A549 (cell line): Measurements from ENCODE around the gene TACSTD2. TPM values are rescaled to one million over a fixed set of nuclear protein-coding genes. Genes with fewer than 3 reads are reported as not detected.
A peak's percentile ranks its signal among the peaks of the same experiment; 100 is the strongest.

ENCODE experiments used
- ATAC-seq, 2 experiments: fragments of 200-7000 bp in 1 of 2; fragments of >200 bp in 1 of 2; cut with Nextera tagmentation in 1 of 2; cut with Tn5 transposase in 1 of 2; 3 replicates each; pipeline versions ENCODE4 v1.8.0 to v1.9.1; 2018 to 2020; ENCODE audit warnings: mild to moderate bottlenecking in 1 of 2, moderate library complexity in 1 of 2
- CTCF ChIA-PET: fragments of 300-600 bp; sonication (Branson Sonifier 250); formaldehyde crosslinking; extraction: SDS; loops from one replicate; lab custom pipeline; 2021; ENCODE audit warnings: antibody characterized with exemption, inconsistent platforms; lab: Yijun Ruan, JAX
- POLR2A ChIA-PET: fragments of 350-600 bp; formaldehyde crosslinking; extraction: SDS; loops from one replicate; lab custom pipeline; 2021; ENCODE audit warnings: antibody characterized with exemption, inconsistent platforms; lab: Yijun Ruan, JAX
- DNase-seq, 2 experiments: peaks; one replicate each; pipeline versions ENCODE4 v3.0.0 to v3.0.0-alpha.2; 2011 to 2016; ENCODE audit warnings: low read depth in 1 of 2, low spot score in 1 of 2
- FAIRE-seq: peaks from 2 replicates; lab custom pipeline; 2011; peaks lifted over from hg19 to GRCh38; lab: Jason Lieb, UNC
- H3K27ac ChIP-seq, 2 experiments: fragments of >200 bp; sonication (Bioruptor Twin); formaldehyde crosslinking; 3 replicates each; pipeline ENCODE4 v1.5.1; 2016 to 2017
- H3K4me1 ChIP-seq: fragments of >200 bp; sonication (Bioruptor Twin); formaldehyde crosslinking; 3 replicates; pipeline ENCODE4 v1.6.1; 2016
- H3K4me2 ChIP-seq: fragments of >200 bp; sonication (Bioruptor Twin); formaldehyde crosslinking; 3 replicates; pipeline ENCODE4 v1.6.1; 2016
- H3K4me3 ChIP-seq: fragments of >200 bp; sonication (Bioruptor Twin); formaldehyde crosslinking; 3 replicates; pipeline ENCODE4 v1.5.1; 2016
- H3K9me3 ChIP-seq: fragments of >200 bp; sonication (Bioruptor Twin); formaldehyde crosslinking; 3 replicates; pipeline ENCODE4 v1.6.1; 2016
- ATOH8 ChIP-seq: fragments of 250-450 bp; sonication (Bioruptor Pico); IDR thresholded peaks from 2 replicates; pipeline ENCODE4 v1.5.0; 2020; ENCODE audit warnings: low read depth, mild to moderate bottlenecking, moderate library complexity
- BHLHE40 ChIP-seq: IDR thresholded peaks from 2 replicates; pipeline ENCODE4 v1.6.1; 2012; ENCODE audit warnings: low read depth, low read length, inconsistent platforms
- CBX2 ChIP-seq: fragments of 200-600 bp; sonication (generic); IDR thresholded peaks from 2 replicates; pipeline ENCODE4 v1.6.1; 2016; ENCODE audit warnings: low read depth, mild to moderate bottlenecking, borderline replicate concordance
- CEBPB ChIP-seq, 2 experiments: fragments of >200 bp in 1 of 2; sonication (Bioruptor Twin) in 1 of 2; formaldehyde crosslinking in 1 of 2; IDR thresholded peaks; 2 replicates each; pipeline ENCODE4 v1.6.1; 2012 to 2016
- E2F6 ChIP-seq: IDR thresholded peaks from 2 replicates; pipeline ENCODE4 v1.6.1; 2012; ENCODE audit warnings: low read depth, borderline replicate concordance
- EP300 ChIP-seq, 2 experiments: fragments of >200 bp; sonication (Bioruptor Twin); formaldehyde crosslinking; IDR thresholded peaks; 2 replicates in 1 of 2; 3 replicates in 1 of 2; pipeline ENCODE4 v1.6.1; 2016 to 2017
- FOXS1 ChIP-seq: fragments of 250-450 bp; sonication (Bioruptor Pico); IDR thresholded peaks from 2 replicates; pipeline ENCODE4 v1.5.0; 2020; ENCODE audit warnings: mild to moderate bottlenecking, moderate library complexity
- HDAC2 ChIP-seq: fragments of 200-600 bp; sonication (generic); IDR thresholded peaks from 2 replicates; pipeline ENCODE4 v1.6.1; 2016
- HOXB13 ChIP-seq: fragments of 250-450 bp; sonication (Bioruptor Pico); IDR thresholded peaks from 2 replicates; pipeline ENCODE4 v1.5.0; 2020; ENCODE audit warnings: low read depth, mild to moderate bottlenecking, moderate library complexity
- JUN ChIP-seq, 2 experiments: fragments of >200 bp; sonication (Bioruptor Twin); formaldehyde crosslinking; IDR thresholded peaks; 2 replicates in 1 of 2; 3 replicates in 1 of 2; pipeline ENCODE4 v1.6.1; 2016 to 2017
- KDM1A ChIP-seq: fragments of 200-600 bp; sonication (generic); IDR thresholded peaks from 2 replicates; pipeline ENCODE4 v1.6.1; 2016; ENCODE audit warnings: low read depth, mild to moderate bottlenecking
- KDM5A ChIP-seq: fragments of 200-600 bp; sonication (generic); IDR thresholded peaks from 2 replicates; pipeline ENCODE4 v1.6.1; 2016; ENCODE audit warnings: antibody characterized with exemption, mild to moderate bottlenecking
- MAZ ChIP-seq: fragments of 150-350 bp; IDR thresholded peaks from 2 replicates; pipeline ENCODE4 v1.6.1; 2014; ENCODE audit warnings: antibody characterized with exemption, low read depth, low read length, borderline replicate concordance
- NPAS2 ChIP-seq: fragments of 250-450 bp; sonication (Bioruptor Pico); IDR thresholded peaks from 2 replicates; pipeline ENCODE4 v1.8.0; 2022; ENCODE audit warnings: mild to moderate bottlenecking, moderate library complexity, borderline replicate concordance
- NR3C1 ChIP-seq: fragments of >200 bp; sonication (Bioruptor Twin); formaldehyde crosslinking; IDR thresholded peaks from 3 replicates; pipeline ENCODE4 v1.6.1; 2017
- PHF8 ChIP-seq: fragments of 200-600 bp; sonication (generic); IDR thresholded peaks from 2 replicates; pipeline ENCODE4 v1.6.1; 2016; ENCODE audit warnings: low read depth, mild to moderate bottlenecking, antibody characterized with exemption, moderate library complexity, borderline replicate concordance
- POLR2A ChIP-seq: IDR thresholded peaks from 2 replicates; pipeline ENCODE4 v1.6.1; 2012; ENCODE audit warnings: mild to moderate bottlenecking, low read length
- POLR2AphosphoS2 ChIP-seq: conservative IDR thresholded peaks from 2 replicates; pipeline ENCODE4 v1.6.1; 2012; ENCODE audit warnings: low read length, improper control_type of control experiment, inconsistent platforms
- RAD21 ChIP-seq, 2 experiments: fragments of >200 bp in 1 of 2; sonication (Bioruptor Twin) in 1 of 2; formaldehyde crosslinking in 1 of 2; IDR thresholded peaks in 1 of 2; conservative IDR thresholded peaks in 1 of 2; 2 replicates in 1 of 2; 3 replicates in 1 of 2; pipeline ENCODE4 v1.6.1; 2012 to 2018; ENCODE audit warnings: inconsistent platforms in 1 of 2
- RCOR1 ChIP-seq: fragments of 150-350 bp; IDR thresholded peaks from 2 replicates; pipeline ENCODE4 v1.6.1; 2014; ENCODE audit warnings: antibody characterized with exemption, low read length, low read depth
- RFX5 ChIP-seq: fragments of 450-650 bp; IDR thresholded peaks from 2 replicates; pipeline ENCODE4 v1.7.1; 2014; ENCODE audit warnings: antibody characterized with exemption, mild to moderate bottlenecking, moderate library complexity
- TFCP2L1 ChIP-seq: fragments of 250-450 bp; sonication (Bioruptor Pico); IDR thresholded peaks from 2 replicates; pipeline ENCODE4 v1.5.0; 2021; ENCODE audit warnings: mild to moderate bottlenecking
- USF2 ChIP-seq: fragments of 450-650 bp; IDR thresholded peaks from 2 replicates; pipeline ENCODE4 v1.6.1; 2014; ENCODE audit warnings: antibody characterized with exemption
- ZC3H11A ChIP-seq: fragments of 450-650 bp; IDR thresholded peaks from 2 replicates; pipeline ENCODE4 v1.6.1; 2014; ENCODE audit warnings: antibody characterized with exemption, mild to moderate bottlenecking
- ZSCAN20 ChIP-seq: fragments of 250-450 bp; sonication (Bioruptor Pico); IDR thresholded peaks from 2 replicates; pipeline ENCODE4 v1.8.0; 2022; ENCODE audit warnings: mild to moderate bottlenecking, moderate library complexity
- WGBS: methylation state at CpG from one replicate; pipeline ENCODE4 v1.1.6; 2017; ENCODE audit errors: missing lambda C conversion rate; 5-methylcytosine and 5-hydroxymethylcytosine counted together
- polyA plus RNA-seq, 4 experiments: library from polyadenylated mRNA; depleted of rRNA in 3 of 4; stranded (reverse); fragments of >200 nt; fragmentation: RNase III in 1 of 4; extraction: RNeasy Plus Mini Kit Qiagen cat#74134 plus additional on column Dnase treatment in 1 of 4; gene quantifications; 2 replicates in 3 of 4; 3 replicates in 1 of 4; pipeline ENCODE4 v1.2.3, GENCODE V29; 2011 to 2017

TACSTD2 gene
- polyA plus RNA-seq, 2 of the 4 experiments (the other 2 are of a cell fraction): not detected

GRCh38 chr1:58581641-58582040 is 4.6 kb upstream of the TACSTD2 start:
- H3K4me1 ChIP-seq: peaks cover 26% of the 10 kb centered on the region
- ATAC-seq (no peak), FAIRE-seq (no peak), DNase-seq (no peak)
- WGBS: 48% methylated on average over 2 of the region's 2 CpGs
- H3K27ac ChIP-seq: 0 out of 6 replicates have a peak overlapping the region, but pooled peaks of 1 of the 2 experiments have one; percentile 16
- H3K4me3 ChIP-seq: no peak overlapping the region
- H3K9me3 ChIP-seq: no peaks in the 10 kb centered on the region
- ChIA-PET CTCF (interaction anchor here (0.9 kb wide), 1 partner anchor 66 kb away, joined by 3 read pairs; no protein-coding TSS in a partner anchor), POLR2A (no interaction called here)
- TF ChIP-seq NPAS2 (no peak), HDAC2 (no peak), KDM1A (no peak), RAD21 (conservative IDR thresholded peaks at IDR 0.05 in 1 of 2, IDR thresholded peaks at IDR 0.05 in 1 of 2) (no peak), HOXB13 (CRISPR knock-in tag) (no peak), BHLHE40 (no peak), CBX2 (no peak), MAZ (no peak), EP300 (IDR thresholded peaks at IDR 0.05) (no peak), NR3C1 (no peak), KDM5A (no peak), POLR2A (no peak), E2F6 (no peak), RFX5 (no peak), FOXS1 (CRISPR knock-in tag) (no peak), TFCP2L1 (CRISPR knock-in tag) (no peak)
- no peak overlapping the region for H3K4me2 ChIP-seq

- H3K4me1 ChIP-seq: peaks cover 20% of the 10 kb centered on the region
- WGBS: 29% methylated on average over 1 of the region's 1 CpG
- FAIRE-seq: no peak
- H3K4me2 ChIP-seq: no peak overlapping the region
- 0 out of 6 replicates have a peak overlapping the region, but pooled peaks of 1 of the 2 experiments have one; percentile 31 for H3K27ac ChIP-seq
- ATAC-seq: no peak
- ChIA-PET POLR2A (interaction anchor here (0.6 kb wide), 1 partner anchor 34 kb away, joined by 3 read pairs; the partner anchor contains the start of gene OMA1), CTCF (interaction anchor here (0.8 kb wide), 1 partner anchor 34 kb away, joined by 3 read pairs; the partner anchor contains the start of gene OMA1)
- no peaks in the 10 kb centered on the region for H3K9me3 ChIP-seq
- no peak for DNase-seq
- TF ChIP-seq PHF8: no peak
- no peak for TF ChIP-seq JUN (IDR thresholded peaks at IDR 0.05)
- TF ChIP-seq USF2: no peak
- no peak for TF ChIP-seq ZC3H11A
- no peak for TF ChIP-seq POLR2AphosphoS2
- TF ChIP-seq ZSCAN20: no peak
- no peak overlapping the region for H3K4me3 ChIP-seq
Measured at GRCh38 chr1:58580186-58580585, 3.1 kb upstream of the TACSTD2 start.

GRCh38 chr1:58577654-58578030 is 590 bp upstream of the TACSTD2 start:
- no peak for TF ChIP-seq RCOR1
- TF ChIP-seq JUN (IDR thresholded peaks at IDR 0.05): no peak
- no peak for TF ChIP-seq POLR2A
- no peak for TF ChIP-seq ATOH8 (CRISPR knock-in tag)
- TF ChIP-seq CEBPB (IDR thresholded peaks at IDR 0.05): no peak
- POLR2A ChIA-PET: no interaction called here
- no peak overlapping the region for H3K27ac ChIP-seq
- DNase-seq (no peak), ATAC-seq (no peak), FAIRE-seq (no peak)
- 39% methylated on average over 3 of the region's 3 CpGs for WGBS
- H3K9me3 ChIP-seq: no peaks in the 10 kb centered on the region
- CTCF ChIA-PET: no interaction called here
- no peak overlapping the region for H3K4me3 ChIP-seq
- H3K4me2 ChIP-seq: no peak overlapping the region
- no peaks in the 10 kb centered on the region for H3K4me1 ChIP-seq
